Measurements from ENCODE around the gene OR5D16. TPM values are rescaled to one million over a fixed set of nuclear protein-coding genes. Genes with fewer than 3 reads are reported as not detected.
"Not testable (repeated sequence)": the region's sequence is repeated elsewhere in the genome, so short reads cannot be mapped to it uniquely, and the experiment has no call there.

Gene OR5D16
- total and polyA plus RNA-seq, 5 donors from 2014 or later, result not detected

DNA sequence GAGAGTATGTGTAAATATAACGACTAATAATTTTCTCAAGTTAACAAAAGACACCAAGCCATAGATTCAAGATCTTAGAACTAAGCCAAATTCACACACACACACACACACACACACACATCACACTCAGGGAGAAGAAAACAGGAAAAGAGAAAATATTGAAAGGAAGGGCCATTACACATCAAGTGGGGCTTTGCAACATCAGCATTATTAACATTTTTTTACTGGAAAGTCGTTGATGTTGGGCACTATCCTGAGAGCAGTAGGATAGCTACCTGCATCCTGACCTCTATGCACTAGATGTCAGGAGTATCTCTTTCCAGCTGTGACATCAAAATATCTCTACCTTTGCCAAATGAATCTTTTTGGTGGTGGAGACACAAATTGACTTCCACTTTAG, 8.9 kb downstream of the OR5D16 start:
- Mint-ChIP-seq H3K4me3 (no peak overlapping the region), H3K36me3 (no peaks in the 10 kb centered on the region), H3K27me3 (no peaks in the 10 kb centered on the region), H3K27ac (no peak overlapping the region), H3K4me1 (no peaks in the 10 kb centered on the region), H3K9me3 (peaks cover 1 to 24% (median 15%) of the 10 kb centered on the region in 7 donors)
- Histone ChIP-seq H3K4me1 (ENCODE audit: control insufficient read depth, insufficient read depth, low read length, poor library complexity, severe bottlenecking) (no peaks in the 10 kb centered on the region), H3K27ac (ENCODE audit: insufficient read depth, low read length, poor library complexity, severe bottlenecking) (no peak overlapping the region), H3K4me3 (ENCODE audit: low read depth, low read length) (no peak overlapping the region), H3K36me3 (ENCODE audit: control insufficient read depth, insufficient read depth, low read length) (no peaks in the 10 kb centered on the region), H3K27me3 (ENCODE audit: control insufficient read depth, insufficient read depth, low read length) (no peaks in the 10 kb centered on the region), H3K9me3 (ENCODE audit: control insufficient read depth in 2 of 2, low read length in 2 of 2) (no peaks in the 10 kb centered on the region)
- DNase-seq (no peak), ATAC-seq (ENCODE audit: low read depth in 2 of 2) (no peak)

DNA sequence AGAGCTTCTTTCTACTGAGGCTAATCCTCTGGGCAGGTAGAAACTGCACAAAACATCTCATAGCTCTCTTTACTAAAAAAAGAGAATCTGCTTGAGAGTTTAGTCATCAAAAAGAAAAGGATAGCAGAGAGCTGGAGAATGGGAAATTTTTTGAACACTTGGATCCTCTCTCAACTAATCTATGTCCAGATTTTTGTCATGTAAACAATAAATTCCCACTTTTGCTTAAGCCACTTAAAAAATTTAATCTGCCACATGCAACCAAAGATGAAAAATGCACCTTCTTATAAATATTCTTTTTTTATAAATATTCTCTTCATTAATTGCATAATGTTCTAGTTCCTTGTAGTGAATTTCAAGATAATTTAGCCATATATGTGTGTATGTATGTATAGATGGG, 10.5 kb downstream of the OR5D16 start:
- no peaks in the 10 kb centered on the region for H3K27me3 Mint-ChIP-seq
- DNase-seq (no peak), ATAC-seq (ENCODE audit: low read depth in 2 of 2) (no peak)
- H3K27me3 ChIP-seq (ENCODE audit: control insufficient read depth, insufficient read depth, low read length), result no peaks in the 10 kb centered on the region
- H3K4me3 ChIP-seq (ENCODE audit: low read depth, low read length), result no peak overlapping the region
- no peaks in the 10 kb centered on the region for H3K4me1 ChIP-seq (ENCODE audit: control insufficient read depth, insufficient read depth, low read length, poor library complexity, severe bottlenecking)
- no peak overlapping the region for H3K27ac Mint-ChIP-seq
- no peaks in the 10 kb centered on the region for H3K36me3 ChIP-seq (ENCODE audit: control insufficient read depth, insufficient read depth, low read length)
- no peaks in the 10 kb centered on the region for H3K4me1 Mint-ChIP-seq
- no peak overlapping the region for H3K27ac ChIP-seq (ENCODE audit: insufficient read depth, low read length, poor library complexity, severe bottlenecking)
- no peaks in the 10 kb centered on the region for H3K36me3 Mint-ChIP-seq
- no peaks in the 10 kb centered on the region for H3K9me3 ChIP-seq (ENCODE audit: control insufficient read depth in 2 of 2, low read length in 2 of 2)
- H3K9me3 Mint-ChIP-seq, result peaks cover 0 to 32% (median 16%) of the 10 kb centered on the region in 7 donors
- H3K4me3 Mint-ChIP-seq, result no peak overlapping the region

DNA sequence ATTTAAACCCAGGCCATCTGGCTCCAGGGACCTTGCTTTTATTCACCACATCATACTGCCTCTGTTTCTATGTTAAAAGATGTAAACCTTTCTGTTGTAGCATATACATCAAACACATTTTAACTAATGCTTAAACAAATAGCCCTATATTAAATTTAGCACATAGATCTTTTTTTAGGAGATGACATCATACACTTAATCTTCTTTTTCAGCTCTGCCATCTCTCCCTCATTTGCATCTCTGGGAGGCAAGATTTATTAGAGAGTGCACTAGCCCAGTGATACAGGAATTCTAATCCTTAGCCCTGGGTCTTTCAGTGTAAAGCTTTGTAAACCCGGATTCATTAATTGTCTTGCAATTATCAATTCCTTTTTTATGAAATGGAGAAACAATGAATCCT, 13.6 kb downstream of the OR5D16 start:
- ATAC-seq (ENCODE audit: low read depth in 2 of 2) (no peak), DNase-seq (no peak)
- Mint-ChIP-seq H3K27ac (no peak overlapping the region), H3K9me3 (peaks cover 0 to 27% (median 10%) of the 10 kb centered on the region in 7 donors), H3K4me1 (no peaks in the 10 kb centered on the region), H3K36me3 (no peaks in the 10 kb centered on the region), H3K4me3 (no peak overlapping the region), H3K27me3 (no peaks in the 10 kb centered on the region)
- no peaks in the 10 kb centered on the region for H3K9me3 ChIP-seq (ENCODE audit: control insufficient read depth in 2 of 2, low read length in 2 of 2)
- H3K4me3 ChIP-seq (ENCODE audit: low read depth, low read length), result no peak overlapping the region
- no peaks in the 10 kb centered on the region for H3K27me3 ChIP-seq (ENCODE audit: control insufficient read depth, insufficient read depth, low read length)
- H3K27ac ChIP-seq (ENCODE audit: insufficient read depth, low read length, poor library complexity, severe bottlenecking), result no peak overlapping the region
- no peaks in the 10 kb centered on the region for H3K36me3 ChIP-seq (ENCODE audit: control insufficient read depth, insufficient read depth, low read length)
- H3K4me1 ChIP-seq (ENCODE audit: control insufficient read depth, insufficient read depth, low read length, poor library complexity, severe bottlenecking), result no peaks in the 10 kb centered on the region

DNA sequence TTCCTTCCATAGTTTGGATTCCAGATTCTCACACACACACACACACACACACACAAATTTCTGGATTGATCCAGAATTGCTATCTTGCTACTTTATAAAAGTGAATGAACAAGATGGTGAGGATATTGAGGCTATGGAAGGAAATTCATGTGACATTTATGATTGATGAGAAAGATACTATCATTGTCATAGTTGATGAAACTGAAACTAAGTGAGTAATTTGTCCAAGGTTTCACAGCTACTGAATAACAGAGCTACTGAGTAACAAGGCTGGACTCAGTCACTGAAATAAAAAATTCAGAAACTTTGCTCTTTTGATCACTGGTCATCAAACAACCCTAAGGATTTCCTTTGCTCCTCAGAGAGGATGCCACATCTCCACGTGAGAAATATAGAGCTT, 16.2 kb downstream of the OR5D16 start:
- no peak for DNase-seq
- H3K4me1 ChIP-seq (ENCODE audit: control insufficient read depth, insufficient read depth, low read length, poor library complexity, severe bottlenecking), result no peaks in the 10 kb centered on the region
- no peaks in the 10 kb centered on the region for H3K27me3 Mint-ChIP-seq
- H3K36me3 Mint-ChIP-seq, result no peaks in the 10 kb centered on the region
- no peaks in the 10 kb centered on the region for H3K4me1 Mint-ChIP-seq
- H3K4me3 Mint-ChIP-seq, result no peak overlapping the region
- H3K27ac ChIP-seq (ENCODE audit: insufficient read depth, low read length, poor library complexity, severe bottlenecking), result no peak overlapping the region
- H3K27me3 ChIP-seq (ENCODE audit: control insufficient read depth, insufficient read depth, low read length), result no peaks in the 10 kb centered on the region
- H3K9me3 Mint-ChIP-seq, result peaks cover under 1 to 33% (median 8%) of the 10 kb centered on the region in 7 donors
- no peak for ATAC-seq (ENCODE audit: low read depth in 2 of 2)
- no peaks in the 10 kb centered on the region for H3K9me3 ChIP-seq (ENCODE audit: control insufficient read depth in 2 of 2, low read length in 2 of 2)
- no peak overlapping the region for H3K27ac Mint-ChIP-seq
- no peaks in the 10 kb centered on the region for H3K36me3 ChIP-seq (ENCODE audit: control insufficient read depth, insufficient read depth, low read length)
- H3K4me3 ChIP-seq (ENCODE audit: low read depth, low read length), result no peak overlapping the region

DNA sequence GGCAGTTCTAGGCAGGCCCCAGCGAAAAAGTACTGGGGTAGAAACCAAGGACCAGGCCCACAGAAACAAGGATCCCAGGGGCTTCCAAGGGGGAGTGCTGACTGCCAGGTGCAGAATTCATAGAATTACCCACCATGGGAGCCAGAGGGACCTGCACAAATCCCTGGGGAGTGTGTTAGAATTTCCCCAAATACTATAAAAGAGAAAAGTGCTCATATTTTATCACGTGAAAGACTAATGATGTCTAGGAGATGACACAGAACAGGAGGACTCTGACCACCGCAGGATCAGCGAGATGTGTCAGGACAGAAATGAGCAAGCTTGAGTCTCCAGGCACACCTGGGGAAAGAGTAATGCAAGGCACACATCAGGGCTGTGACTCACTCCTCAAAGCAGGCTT, 28.8 kb downstream of the OR5D16 start:
- not testable (repeated sequence) for H3K4me3 ChIP-seq (ENCODE audit: low read depth, low read length); DNase-seq; H3K4me1 ChIP-seq (ENCODE audit: control insufficient read depth, insufficient read depth, low read length, poor library complexity, severe bottlenecking); H3K27ac ChIP-seq (ENCODE audit: insufficient read depth, low read length, poor library complexity, severe bottlenecking); H3K4me1 Mint-ChIP-seq; ATAC-seq (ENCODE audit: low read depth in 2 of 2); H3K9me3 ChIP-seq (ENCODE audit: control insufficient read depth in 2 of 2, low read length in 2 of 2); H3K36me3 Mint-ChIP-seq; H3K27ac Mint-ChIP-seq; H3K27me3 ChIP-seq (ENCODE audit: control insufficient read depth, insufficient read depth, low read length); H3K4me3 Mint-ChIP-seq; H3K27me3 Mint-ChIP-seq; H3K36me3 ChIP-seq (ENCODE audit: control insufficient read depth, insufficient read depth, low read length)
- H3K9me3 Mint-ChIP-seq, result peaks cover 2 to 18% (median 9%) of the 10 kb centered on the region in 7 donors

DNA sequence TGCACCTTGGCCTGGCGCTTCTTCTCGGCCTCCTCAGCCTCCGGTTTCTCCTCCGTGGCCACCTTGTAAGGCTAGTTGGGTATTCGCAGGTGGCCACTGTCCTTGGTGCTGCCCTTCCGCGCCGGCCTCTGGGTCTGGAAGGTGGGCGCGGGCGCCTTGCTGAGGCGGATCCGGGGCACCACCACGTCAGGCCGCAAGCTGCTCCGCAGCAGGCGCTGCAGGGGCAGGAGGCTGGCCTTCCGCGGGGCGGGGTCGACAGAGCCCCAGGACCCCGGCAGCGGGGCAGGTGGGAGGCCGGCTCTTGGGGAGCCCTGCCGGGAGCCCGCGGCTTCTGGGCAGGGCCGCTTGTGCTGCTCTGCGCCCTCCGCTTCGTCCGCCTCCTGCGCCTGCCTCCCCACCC, 34.2 kb downstream of the OR5D16 start:
- not testable (repeated sequence) for H3K36me3 Mint-ChIP-seq; H3K4me1 Mint-ChIP-seq; H3K27ac Mint-ChIP-seq; H3K9me3 Mint-ChIP-seq; H3K27me3 ChIP-seq (ENCODE audit: control insufficient read depth, insufficient read depth, low read length); H3K4me1 ChIP-seq (ENCODE audit: control insufficient read depth, insufficient read depth, low read length, poor library complexity, severe bottlenecking); DNase-seq; H3K27me3 Mint-ChIP-seq; H3K9me3 ChIP-seq (ENCODE audit: control insufficient read depth in 2 of 2, low read length in 2 of 2); H3K27ac ChIP-seq (ENCODE audit: insufficient read depth, low read length, poor library complexity, severe bottlenecking); H3K4me3 Mint-ChIP-seq; H3K36me3 ChIP-seq (ENCODE audit: control insufficient read depth, insufficient read depth, low read length); H3K4me3 ChIP-seq (ENCODE audit: low read depth, low read length); ATAC-seq (ENCODE audit: low read depth in 2 of 2)

DNA sequence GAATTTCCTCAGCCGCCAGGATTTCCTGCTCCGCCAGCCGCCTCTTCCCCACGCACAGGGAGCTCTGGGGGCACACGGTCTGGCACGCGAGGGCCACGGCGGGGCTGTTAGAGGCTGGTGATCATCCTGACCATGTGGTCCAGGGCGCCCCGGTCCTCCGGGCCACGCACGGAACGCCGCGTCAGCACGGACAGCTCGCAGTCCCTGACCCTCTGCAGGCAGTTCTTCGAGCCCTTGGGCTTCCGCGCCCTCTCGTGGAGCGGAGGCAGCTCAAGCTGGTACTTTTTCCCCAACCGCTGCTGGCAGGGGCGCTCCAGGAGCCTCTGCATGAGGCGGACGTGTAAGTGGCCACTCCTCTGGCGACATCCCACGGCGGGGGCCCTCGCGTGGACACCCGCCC, 34.6 kb downstream of the OR5D16 start:
- not testable (repeated sequence) for H3K27me3 ChIP-seq (ENCODE audit: control insufficient read depth, insufficient read depth, low read length); H3K36me3 ChIP-seq (ENCODE audit: control insufficient read depth, insufficient read depth, low read length); ATAC-seq (ENCODE audit: low read depth in 2 of 2); H3K27me3 Mint-ChIP-seq; H3K4me1 Mint-ChIP-seq; H3K36me3 Mint-ChIP-seq; H3K27ac Mint-ChIP-seq; H3K27ac ChIP-seq (ENCODE audit: insufficient read depth, low read length, poor library complexity, severe bottlenecking); H3K9me3 ChIP-seq (ENCODE audit: control insufficient read depth in 2 of 2, low read length in 2 of 2); H3K4me1 ChIP-seq (ENCODE audit: control insufficient read depth, insufficient read depth, low read length, poor library complexity, severe bottlenecking); H3K4me3 Mint-ChIP-seq; DNase-seq; H3K9me3 Mint-ChIP-seq; H3K4me3 ChIP-seq (ENCODE audit: low read depth, low read length)

DNA sequence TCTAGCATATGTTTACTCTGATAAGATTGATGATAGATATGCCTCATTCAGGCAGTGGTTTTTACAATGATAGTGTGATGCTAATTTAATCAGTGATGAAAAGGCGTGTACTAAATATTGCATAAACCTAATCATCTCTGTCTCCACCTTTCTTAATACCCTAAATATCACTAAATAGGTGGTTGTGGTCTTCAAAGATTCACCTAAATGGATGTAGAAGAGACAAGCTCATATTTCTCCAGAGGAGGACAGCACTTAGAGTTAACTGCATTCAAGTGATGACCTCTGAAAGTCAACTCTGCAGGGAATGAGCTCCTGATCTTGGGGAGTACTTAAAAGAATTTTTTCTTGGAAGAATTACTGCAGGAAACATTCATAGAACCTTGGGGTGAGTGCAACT, 44.4 kb downstream of the OR5D16 start, which contains the start of gene TRIM51:
Gene TRIM51 (plus strand): TSS at position 301 of the 400 bp plus-strand sequence. CDS start 2,132 bp downstream, outside the sequence.
- H3K27ac Mint-ChIP-seq; H3K36me3 ChIP-seq (ENCODE audit: control insufficient read depth, insufficient read depth, low read length); ATAC-seq (ENCODE audit: low read depth in 2 of 2); H3K27me3 Mint-ChIP-seq; H3K4me3 Mint-ChIP-seq; H3K36me3 Mint-ChIP-seq; DNase-seq; H3K4me1 ChIP-seq (ENCODE audit: control insufficient read depth, insufficient read depth, low read length, poor library complexity, severe bottlenecking); H3K9me3 ChIP-seq (ENCODE audit: control insufficient read depth in 2 of 2, low read length in 2 of 2); H3K4me1 Mint-ChIP-seq; H3K27ac ChIP-seq (ENCODE audit: insufficient read depth, low read length, poor library complexity, severe bottlenecking); H3K4me3 ChIP-seq (ENCODE audit: low read depth, low read length); H3K27me3 ChIP-seq (ENCODE audit: control insufficient read depth, insufficient read depth, low read length): not testable (repeated sequence)
- peaks cover 0 to 14% (median 5%) of the 10 kb centered on the region in 7 donors for H3K9me3 Mint-ChIP-seq
